B cell (primary cell): ENCODE results near the gene HIBADH.

ENCODE experiments used
- EZH2 ChIP-seq: IDR thresholded peaks from 2 replicates; pipeline ENCODE4 v1.6.1; 2012; ENCODE audit warnings: borderline replicate concordance, low read depth, mild to moderate bottlenecking, moderate library complexity, low read length; ENCODE audit not compliant: insufficient read depth, poor library complexity, severe bottlenecking
- TF ChIP-seq, protein P1 (sequence below): fragments of 200-600 bp; IDR thresholded peaks from one replicate; pipeline ENCODE4 v1.8.0; 2022; ENCODE audit warnings: antibody characterized with exemption, mild to moderate bottlenecking

DNA sequence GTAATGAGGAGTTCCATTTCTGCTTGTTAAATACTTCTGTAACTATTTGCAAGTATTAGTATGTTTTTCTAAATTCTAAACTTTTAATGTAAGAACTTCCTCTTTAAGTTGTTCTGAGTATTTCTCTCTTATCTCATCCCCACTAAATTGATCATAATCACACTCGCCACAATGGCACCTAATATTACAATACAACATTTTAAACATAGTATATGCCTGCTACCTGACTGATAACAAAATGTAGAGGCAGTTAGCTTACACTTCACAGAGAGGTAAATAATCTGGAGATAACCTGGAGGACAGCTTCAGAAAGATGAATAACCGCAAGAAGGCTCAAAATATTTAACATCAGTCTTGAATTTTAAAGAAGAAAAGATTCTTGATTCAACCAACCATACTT, 48.6 kb downstream of the HIBADH start:
- TF ChIP-seq, protein P1, sequence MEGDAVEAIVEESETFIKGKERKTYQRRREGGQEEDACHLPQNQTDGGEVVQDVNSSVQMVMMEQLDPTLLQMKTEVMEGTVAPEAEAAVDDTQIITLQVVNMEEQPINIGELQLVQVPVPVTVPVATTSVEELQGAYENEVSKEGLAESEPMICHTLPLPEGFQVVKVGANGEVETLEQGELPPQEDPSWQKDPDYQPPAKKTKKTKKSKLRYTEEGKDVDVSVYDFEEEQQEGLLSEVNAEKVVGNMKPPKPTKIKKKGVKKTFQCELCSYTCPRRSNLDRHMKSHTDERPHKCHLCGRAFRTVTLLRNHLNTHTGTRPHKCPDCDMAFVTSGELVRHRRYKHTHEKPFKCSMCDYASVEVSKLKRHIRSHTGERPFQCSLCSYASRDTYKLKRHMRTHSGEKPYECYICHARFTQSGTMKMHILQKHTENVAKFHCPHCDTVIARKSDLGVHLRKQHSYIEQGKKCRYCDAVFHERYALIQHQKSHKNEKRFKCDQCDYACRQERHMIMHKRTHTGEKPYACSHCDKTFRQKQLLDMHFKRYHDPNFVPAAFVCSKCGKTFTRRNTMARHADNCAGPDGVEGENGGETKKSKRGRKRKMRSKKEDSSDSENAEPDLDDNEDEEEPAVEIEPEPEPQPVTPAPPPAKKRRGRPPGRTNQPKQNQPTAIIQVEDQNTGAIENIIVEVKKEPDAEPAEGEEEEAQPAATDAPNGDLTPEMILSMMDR = no peak
- TF ChIP-seq EZH2 = no peak
